WTC11 (cell line): ENCODE measurements around the gene BEGAIN. TPM values are rescaled to one million over a fixed set of nuclear protein-coding genes. Genes with fewer than 3 reads are reported as not detected.

Experiments
- total RNA-seq: library from RNA; stranded (reverse); gene quantifications from 3 replicates; pipeline ENCODE4 v1.2.3, GENCODE V29; 2021

The BEGAIN gene
- total RNA-seq, 1 experiment from 2014 or later: 1.3 TPM

Other genes starting within 250 kb of the BEGAIN start
- 7.6 to 9.0 TPM (median 8.0 TPM) in 3 replicates for gene WDR25, start 210.9 kb downstream of the BEGAIN start, total RNA-seq
- 3.0 to 3.3 TPM (median 3.1 TPM) in 3 replicates for gene DLK1, start 139.5 kb upstream of the BEGAIN start, total RNA-seq
- gene MEG3, start 238.7 kb upstream of the BEGAIN start, total RNA-seq: 338 to 534 TPM (median 517 TPM) in 3 replicates